GM18498 (cell line): ENCODE data around the gene OR1D2.
"Not testable (repeated sequence)": the region's sequence is repeated elsewhere in the genome, so short reads cannot be mapped to it uniquely, and the experiment has no call there.

Experiments
- ATAC-seq: cut with Tn5 transposase; IDR thresholded peaks from one replicate; pipeline ENCODE4 v1.9.1; 2021; ENCODE audit warnings: mild to moderate bottlenecking, moderate library complexity; ENCODE audit not compliant: unreplicated experiment

The OR1D2 gene, protein sequence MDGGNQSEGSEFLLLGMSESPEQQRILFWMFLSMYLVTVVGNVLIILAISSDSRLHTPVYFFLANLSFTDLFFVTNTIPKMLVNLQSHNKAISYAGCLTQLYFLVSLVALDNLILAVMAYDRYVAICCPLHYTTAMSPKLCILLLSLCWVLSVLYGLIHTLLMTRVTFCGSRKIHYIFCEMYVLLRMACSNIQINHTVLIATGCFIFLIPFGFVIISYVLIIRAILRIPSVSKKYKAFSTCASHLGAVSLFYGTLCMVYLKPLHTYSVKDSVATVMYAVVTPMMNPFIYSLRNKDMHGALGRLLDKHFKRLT

DNA sequence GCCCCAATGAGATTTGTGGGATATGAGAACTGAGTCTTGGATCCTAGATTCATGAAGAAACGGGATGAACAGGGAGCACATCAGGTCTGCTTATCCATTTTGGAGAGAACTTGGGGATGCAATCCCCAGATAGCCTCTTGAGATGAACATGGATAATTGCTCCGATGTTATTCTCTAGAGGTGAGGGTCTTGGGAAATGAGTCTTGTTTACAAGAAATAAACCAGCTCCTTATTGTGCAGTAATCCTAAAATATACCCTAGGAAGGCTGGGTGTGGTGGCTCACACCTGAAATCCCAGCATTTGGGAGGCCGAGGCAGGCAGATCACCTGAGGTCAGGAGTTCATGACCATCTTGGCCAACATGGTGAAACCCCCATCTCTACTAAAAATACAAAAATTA, at the start of gene OR1D2:
TSS of gene OR1D2 (minus strand) at position 101 of the 400 bp plus-strand sequence. CDS start 11,426 bp downstream, outside the sequence.
- no peak for ATAC-seq

- not testable (repeated sequence) for ATAC-seq
Measured at GRCh38 chr17:3137494-3137893, 33.3 kb upstream of the OR1D2 start.

DNA sequence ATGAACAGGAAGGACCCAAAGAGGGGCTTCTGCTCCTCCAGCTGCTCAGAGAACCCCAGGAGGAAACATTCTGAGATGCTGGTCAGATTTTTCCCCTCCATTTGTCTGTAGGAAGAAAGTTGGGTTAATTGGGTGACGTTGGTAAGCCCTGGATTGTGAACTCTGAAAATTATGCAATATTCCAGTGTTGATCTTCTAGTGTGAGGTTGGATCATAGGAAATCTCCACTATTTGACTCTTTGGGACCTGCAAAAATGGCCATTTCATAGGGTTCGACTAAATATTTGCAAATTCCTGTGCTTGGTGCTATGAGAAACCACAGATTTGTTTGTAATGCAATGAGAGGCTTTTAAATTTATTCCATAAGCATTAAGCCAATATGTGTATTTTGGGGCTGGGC, 23.2 kb upstream of the OR1D2 start, which contains the start of gene OR1G1:
TSS of gene OR1G1 (minus strand) at position 101 of the 400 bp plus-strand sequence. CDS start at position 101, 0 bp downstream.
- ATAC-seq = no peak

- not testable (repeated sequence) for ATAC-seq
Measured at GRCh38 chr17:3073850-3074249, 30.4 kb downstream of the OR1D2 start.

DNA sequence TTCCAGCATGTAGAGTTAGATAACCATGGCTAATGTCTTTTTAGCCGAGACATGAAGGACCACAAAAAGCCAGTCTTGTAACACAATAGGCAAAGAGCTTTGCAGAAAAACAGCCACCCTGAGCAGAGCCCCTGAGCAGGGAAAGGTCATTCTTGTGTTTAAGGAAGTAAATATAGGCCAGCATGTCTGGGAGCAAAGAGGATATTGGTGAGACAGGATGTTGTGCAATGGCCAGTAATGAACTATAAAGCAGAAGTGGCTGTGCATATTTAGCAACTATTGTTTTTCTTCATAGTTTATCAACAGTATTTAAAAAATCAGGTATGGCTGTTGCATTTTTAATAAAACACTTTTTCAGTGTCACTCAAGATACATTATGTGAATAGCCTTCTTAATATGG, 39.0 kb downstream of the OR1D2 start:
- ATAC-seq = not testable (repeated sequence)

DNA sequence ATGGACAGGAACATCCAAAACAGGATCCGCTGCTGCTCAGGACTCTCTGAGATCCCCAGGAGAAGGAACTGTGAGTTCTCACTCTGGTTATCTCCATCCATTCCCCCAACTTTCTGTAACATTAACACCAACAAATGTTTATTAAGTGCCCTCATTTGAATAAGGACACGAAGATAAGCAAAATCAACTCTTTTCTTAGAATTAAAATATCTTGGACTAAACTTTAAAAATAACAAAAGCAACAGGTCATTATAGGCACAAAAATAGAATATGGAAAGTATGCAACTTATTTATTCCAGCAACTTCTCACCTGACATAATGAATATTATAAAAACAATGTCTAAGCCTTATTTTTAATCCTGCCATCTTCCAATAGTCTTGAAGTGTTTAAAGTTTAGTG, 40.7 kb downstream of the OR1D2 start, which contains the start of gene OR1D5:
TSS of gene OR1D5 (minus strand) at position 101 of the 400 bp plus-strand sequence. CDS start at position 101, 0 bp downstream.
- ATAC-seq = not testable (repeated sequence)

GRCh38 chr17:3062824-3063377, 41.3 kb downstream of the OR1D2 start:
- not testable (repeated sequence) for ATAC-seq

- not testable (repeated sequence) for ATAC-seq
Measured at GRCh38 chr17:3054868-3055267, 49.4 kb downstream of the OR1D2 start.

DNA sequence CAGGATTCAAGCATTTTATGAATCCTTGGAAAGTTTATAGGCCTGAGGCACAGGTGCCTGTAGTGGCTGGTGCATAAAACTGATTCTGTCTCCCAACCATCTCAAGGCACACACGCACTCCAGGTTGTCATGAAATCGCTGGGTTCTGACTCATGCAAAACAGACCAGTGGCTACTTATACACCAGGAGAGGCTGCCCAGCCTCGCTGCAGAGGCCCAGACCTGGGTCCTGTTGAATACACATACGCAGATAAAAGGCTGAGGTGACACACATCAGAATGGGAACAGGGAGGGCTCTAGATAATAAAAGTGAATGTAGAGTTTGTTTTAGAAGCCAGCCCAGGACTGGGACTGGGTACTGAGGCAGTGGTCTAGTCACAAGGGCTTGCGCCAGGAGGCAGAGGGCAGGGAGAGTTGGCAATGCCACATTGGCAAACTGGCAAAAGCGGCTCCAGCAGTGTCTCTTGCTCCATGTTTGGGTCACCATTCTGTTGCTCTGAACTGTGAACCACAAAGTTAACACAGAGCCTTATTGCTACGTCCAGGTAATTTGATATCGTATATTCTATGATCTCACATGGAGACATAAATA, 54.4 kb downstream of the OR1D2 start:
- no peak for ATAC-seq

GRCh38 chr17:3048727-3049471, 55.3 kb downstream of the OR1D2 start:
- ATAC-seq = peak; percentile 98

DNA sequence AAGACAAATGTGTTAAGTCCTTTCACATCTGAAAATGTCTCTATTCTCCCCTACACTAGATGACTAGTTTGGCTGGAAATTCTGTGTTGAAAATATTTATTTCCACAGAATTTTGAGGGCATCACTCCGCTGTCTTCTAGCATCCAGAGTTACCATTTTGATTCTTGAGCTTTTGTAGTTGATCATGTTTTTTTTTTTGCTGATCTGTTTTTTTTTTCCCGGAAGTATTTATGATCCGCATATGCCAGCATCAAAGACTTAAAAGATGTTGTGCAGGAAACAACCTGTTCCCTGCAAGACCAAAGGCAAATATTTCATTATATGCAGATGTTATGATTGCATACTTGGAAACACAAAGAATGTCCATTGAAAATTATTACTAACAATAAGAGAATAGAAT, 57.5 kb downstream of the OR1D2 start:
- ATAC-seq = no peak

DNA sequence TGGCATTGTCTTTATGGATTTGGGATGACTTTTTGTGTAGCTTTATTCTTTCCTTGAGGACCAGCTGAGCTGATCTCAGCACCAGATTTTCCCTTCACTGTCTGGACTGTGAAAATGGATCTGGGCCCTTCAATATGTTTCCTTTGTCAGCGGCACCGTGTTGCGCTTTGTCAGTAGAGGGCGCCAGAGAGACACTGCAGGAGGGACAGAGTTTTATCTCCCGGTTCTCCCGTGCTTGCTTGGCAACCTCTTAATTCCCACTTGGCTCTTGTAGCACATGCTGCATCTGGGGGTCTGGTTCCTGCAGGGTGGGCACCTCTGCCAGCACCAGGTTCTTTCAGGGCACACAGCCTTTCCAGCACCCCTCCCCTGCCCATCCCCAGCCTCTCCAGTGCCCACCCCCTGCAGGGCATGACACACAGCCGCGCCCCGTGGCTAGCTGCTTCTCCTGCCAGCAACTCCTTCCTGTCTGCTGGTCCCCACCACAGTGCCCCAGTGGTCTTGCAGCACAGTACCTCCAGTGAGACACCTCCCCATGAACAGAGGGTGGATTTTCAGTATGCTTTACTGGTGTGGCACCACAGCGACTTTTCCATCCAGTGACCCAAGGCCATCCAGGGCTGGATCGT, 60.4 kb downstream of the OR1D2 start:
- ATAC-seq = no peak

DNA sequence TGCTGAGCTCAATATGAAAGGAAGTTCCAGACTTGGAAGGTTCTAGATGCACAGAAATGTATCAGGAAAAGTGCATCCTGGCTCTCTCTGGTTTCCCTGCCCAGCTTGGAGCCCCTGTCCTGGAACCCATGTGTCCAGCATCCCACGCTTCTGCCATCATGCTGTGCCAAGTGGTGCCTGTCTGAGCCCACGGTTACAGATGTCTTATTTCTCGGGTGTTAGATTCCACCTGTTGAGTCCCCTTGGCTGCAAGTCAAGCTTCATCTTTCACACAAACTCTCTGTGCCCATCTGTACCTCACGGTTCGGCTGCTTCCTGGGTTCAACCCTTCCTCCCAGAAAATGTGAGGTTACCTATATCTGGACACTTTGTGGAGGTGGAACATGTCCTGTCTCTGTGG, 63.3 kb downstream of the OR1D2 start:
- no peak for ATAC-seq

GRCh38 chr17:3039736-3040135, 64.5 kb downstream of the OR1D2 start:
- ATAC-seq = no peak

GRCh38 chr17:3038941-3039340, 65.3 kb downstream of the OR1D2 start:
- no peak for ATAC-seq
